ENCODE measurements around the gene DDX51.
"Not testable (repeated sequence)": the region's sequence is repeated elsewhere in the genome, so short reads cannot be mapped to it uniquely, and the experiment has no call there.

DDX51 gene

DNA sequence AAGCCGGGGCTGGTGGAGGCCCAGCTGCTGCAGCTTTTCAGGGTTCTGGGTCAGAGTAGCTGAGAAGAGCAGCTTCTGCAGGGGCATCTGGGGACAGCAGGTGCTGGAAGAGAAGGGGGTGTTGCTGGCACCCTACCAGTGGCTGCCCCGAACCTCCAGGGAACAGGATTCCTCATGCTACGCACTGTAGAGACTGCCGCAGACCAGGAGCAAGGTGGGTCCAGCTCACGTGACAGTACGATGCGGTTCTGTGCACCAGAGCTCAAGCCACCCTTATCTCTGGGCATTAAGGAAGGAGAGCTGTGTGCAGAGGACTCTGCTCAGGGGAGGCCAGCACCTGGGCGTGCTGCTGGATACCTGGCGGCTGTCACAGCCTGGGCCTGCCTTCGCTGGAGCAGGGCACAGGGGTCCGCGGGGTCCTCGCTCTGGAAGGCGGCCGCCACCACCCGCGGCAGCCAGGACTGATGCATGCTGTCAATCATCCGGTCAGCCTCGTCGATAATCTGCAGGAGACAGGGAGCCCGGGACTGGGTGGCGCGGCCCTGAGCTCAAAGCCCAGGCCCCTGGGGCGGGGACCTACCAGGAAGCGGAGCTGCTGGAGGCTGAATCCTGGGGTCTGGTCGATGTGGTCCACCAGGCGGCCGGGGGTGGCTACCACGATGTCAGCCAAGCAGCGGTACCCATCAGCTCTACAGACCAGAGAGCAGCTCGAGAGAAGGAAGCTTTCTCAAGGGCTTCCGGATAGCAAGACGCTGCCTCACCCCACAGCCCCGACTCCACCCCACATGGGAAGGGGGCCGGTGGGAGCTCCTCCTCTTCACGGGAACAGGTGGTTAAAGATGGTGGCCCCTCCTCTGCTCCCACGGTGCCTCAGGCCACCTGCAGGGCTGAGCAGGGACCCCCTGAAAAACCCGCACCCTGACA lies 2.9 kb downstream of the DDX51 start:
- no peak for DNase-seq (ENCODE audit: low read depth)

DNA sequence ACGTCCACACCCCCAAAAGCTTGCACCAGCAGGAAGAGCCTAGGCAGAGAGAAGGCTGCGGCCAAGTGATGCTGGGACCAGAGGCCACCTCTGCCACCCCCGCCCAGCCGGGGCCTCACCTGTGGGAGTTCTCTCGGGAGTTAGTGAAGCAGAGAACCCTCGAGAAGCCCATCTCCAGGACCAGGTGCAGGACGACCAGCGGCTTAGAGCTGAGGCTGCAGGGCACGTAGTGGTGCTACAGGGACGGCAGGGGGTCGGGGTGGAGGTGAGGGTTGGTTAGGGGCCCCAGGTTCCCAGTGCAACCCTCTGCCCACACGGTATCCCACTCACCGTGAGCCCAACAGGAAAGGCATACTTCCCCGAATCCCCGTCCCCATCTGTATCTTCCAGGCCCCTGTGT lies 3.6 kb downstream of the DDX51 start:
- DNase-seq (ENCODE audit: low read depth), result no peak

DNA sequence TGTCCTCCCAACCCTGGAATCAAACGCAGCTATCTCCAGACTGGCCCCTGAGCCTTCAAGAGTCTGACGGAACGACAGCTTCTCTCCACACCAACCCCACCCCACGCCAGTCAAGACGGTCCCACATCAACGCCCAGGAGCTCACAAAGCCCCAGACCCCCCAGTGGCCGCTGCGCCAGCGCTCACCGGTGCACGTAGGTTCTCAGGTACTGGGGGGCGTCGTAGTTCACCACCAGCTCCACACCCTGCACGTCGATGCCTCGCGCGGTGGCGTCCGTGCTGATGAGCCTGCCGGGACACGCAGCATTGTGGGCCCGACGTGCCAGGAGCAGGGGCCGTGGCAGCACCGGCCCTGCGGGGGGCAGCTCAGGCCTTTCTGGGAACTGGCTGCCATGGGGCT lies 4.2 kb downstream of the DDX51 start:
- DNase-seq (ENCODE audit: low read depth), result no peak

DNA sequence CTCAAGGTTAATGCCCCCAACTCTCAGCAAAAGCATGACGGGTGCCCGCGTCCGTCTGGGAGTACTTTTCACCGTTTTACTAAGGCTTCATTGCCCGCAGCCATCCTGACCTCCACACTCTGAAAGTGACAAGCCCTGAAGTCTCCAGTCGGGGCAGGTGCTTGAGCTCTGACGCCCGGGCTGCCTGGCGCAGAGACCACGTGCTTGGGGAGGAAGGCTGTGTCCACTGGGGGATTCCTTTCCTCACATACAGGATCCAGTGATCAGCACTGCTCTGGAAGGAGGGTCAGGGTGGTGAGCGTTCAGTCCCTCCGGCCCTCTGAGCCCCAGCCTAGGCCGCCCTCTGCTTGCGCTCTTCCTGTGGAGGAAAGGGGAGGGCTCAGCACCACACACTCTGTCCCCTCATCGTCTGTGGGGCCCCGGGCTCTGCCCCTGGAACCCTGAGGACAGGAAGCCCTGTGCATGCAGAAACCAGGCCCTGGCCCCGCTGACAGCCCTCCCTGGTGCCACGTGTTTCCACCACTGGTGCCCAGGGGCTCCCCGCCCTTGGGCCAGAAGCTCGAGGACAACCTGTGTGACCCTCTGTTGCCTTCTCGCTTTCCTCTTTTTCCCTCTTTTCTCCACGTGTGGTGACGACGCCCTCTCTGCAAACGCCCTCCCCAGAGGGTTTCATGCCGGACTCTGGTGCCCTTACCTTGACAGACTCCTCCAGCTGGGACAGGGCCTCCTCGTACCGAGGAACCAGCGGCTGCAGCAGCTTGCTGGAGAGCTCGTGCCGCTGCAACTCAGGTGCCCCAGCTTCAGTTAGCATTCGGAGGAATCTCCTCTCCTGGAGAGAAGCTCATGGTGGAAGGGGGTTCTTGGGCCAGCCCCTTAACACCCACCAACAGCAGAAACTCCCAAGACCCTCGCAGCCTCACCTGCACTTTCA lies 4.9 kb downstream of the DDX51 start:
- DNase-seq (ENCODE audit: low read depth), result no peak

DNA sequence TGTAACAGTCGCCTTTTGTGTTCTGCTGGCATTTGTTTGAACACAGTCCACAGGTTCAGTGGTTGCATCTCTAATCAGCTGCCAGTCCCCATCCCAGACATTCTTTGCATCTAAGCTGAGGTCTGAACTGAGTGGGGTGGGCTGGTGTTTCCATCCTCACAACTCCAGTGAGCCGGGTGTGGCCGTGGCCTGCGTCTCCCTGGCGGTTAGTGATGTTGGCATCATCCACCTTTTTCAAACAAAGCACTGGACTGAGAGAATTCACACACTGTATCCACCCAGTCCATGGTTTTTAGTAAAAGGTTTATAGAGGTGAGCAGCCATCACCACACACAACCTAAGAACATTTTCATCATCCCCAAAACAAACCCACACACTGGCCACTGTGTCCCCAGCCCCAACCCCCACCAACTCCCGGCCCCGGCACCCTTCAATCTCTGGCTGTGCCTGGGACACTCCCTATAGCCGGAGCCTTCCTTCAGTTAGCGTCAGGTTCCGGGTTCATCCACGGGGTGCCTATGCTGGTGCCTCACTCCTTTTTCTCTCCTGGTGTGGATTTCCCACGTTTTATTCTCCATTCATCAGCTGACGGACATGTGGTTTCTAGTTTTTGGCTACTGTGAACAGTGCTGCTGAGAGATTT lies 6.5 kb downstream of the DDX51 start:
- DNase-seq (ENCODE audit: low read depth), result no peak

DNA sequence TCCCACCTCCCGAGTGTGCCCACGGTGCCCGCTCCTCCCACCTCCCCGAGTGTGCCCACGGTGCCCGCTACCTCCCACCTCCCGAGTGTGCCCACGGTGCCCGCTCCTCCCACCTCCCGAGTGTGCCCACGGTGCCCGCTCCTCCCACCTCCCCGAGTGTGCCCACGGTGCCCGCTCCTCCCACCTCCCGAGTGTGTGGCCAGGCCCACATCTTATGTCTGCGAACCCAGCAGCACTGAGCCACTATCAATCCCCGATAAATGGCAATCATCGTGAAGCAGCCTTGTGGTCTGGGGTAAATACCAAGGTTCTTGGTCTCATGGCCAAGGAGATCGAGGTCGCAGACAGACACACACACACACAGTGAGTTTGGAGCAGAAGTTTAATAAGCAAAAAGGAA lies 7.9 kb downstream of the DDX51 start:
- DNase-seq (ENCODE audit: low read depth), result not testable (repeated sequence)

DNA sequence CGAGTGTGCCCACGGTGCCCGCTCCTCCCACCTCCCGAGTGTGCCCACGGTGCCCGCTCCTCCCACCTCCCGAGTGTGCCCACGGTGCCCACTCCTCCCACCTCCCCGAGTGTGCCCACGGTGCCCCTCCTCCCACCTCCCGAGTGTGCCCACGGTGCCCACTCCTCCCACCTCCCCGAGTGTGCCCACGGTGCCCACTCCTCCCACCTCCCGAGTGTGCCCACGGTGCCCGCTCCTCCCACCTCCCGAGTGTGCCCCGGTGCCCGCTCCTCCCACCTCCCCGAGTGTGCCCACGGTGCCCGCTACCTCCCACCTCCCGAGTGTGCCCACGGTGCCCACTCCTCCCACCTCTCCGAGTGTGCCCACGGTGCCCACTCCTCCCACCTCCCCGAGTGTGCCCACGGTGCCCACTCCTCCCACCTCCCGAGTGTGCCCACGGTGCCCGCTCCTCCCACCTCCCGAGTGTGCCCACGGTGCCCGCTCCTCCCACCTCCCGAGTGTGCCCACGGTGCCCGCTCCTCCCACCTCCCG lies 9.4 kb downstream of the DDX51 start:
- not testable (repeated sequence) for DNase-seq (ENCODE audit: low read depth)

DNA sequence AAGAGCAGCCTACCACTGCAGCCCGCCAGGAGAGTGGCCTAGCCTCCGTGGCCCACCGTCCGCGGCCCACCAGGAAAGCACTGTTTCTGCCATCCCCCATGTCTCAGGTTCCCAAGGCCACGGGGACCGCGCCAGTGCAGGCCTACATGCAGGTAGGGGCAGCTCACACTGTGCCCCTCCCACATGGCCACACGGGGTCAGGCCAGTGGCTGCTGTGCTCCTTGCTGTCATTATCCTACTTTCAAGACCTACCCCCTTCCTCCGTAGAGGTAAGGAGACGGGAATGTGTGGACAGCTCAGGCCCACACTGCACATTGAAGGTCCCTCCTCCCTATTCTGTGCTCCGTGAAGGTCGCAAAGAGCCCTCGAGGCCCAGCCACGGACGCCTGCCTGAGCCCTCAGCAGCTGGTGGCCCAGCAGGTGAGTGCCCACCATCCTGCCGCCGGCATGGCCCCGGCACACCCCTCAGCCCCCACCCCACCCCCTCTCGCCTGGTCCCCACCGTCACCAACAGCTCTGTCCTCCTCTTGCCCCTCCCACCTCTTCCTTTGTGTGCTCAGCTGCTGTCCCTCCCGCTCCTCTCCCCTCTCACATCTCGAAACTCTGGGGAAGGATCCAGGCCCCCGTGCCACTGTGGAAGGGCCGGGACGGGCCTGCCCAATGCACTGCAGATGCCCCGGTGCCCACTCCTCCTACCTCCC lies 10.0 kb downstream of the DDX51 start:
- DNase-seq (ENCODE audit: low read depth), result no peak

DNA sequence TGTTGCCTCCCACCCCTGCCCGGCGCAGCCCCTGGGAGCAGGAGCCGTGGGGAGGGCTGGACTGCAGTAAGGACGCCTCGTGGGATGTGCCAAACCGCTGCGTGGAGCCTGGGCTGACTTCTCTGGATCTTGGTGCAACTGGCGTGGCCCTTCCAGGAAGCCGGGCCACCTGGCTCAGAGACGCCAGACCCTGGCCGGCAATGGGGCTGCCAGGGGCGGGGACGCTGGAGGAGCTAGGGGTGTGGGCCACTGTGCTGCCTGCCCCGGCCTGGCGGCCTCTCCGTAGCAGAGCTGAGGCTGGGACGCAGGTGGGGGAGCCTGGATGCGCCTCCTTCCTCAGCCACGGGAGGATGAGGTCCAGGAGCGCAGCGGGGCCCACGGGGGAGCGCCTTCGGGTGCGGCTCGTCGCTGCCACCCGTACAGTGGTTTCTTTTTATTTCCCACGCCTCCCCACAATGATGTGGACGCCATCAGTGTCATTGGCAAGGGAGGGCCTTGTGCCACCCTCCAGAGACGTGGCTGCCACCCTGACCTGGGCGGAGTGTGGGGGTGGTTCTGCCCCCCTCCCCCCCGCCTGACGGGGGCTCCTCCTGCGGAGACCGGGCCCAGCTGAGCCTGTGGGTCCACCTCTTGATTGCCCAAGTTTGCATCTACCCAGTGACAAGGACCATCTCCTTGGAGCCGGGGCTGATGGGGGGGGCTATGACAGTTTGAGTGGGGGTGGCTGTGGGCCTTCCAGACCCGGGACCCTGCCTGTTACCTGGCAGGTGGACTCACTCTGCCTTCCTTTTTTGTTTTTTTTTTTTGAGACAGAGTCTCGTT lies 11.3 kb downstream of the DDX51 start:
- DNase-seq (ENCODE audit: low read depth), result no peak

DNA sequence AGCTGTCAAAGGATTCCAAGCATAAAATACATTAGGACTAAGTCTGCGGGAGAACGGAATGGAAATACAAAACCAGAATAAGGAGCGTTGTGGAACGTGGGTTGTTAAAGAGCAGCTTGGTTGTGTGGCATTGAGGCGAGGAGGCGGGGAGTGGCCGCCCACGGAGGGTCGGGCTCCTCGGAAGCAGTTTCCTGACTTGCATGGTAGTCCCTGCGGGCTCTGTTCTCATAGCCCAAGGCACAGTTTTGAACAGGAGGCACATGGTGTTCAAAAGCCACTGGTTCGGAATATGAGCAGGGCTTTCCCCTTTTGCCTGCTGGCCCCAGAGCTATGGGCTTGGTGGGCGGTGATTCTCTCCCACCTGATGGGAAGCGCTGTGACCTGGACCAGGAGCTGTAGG lies 12.2 kb downstream of the DDX51 start:
- no peak for DNase-seq (ENCODE audit: low read depth)

DNA sequence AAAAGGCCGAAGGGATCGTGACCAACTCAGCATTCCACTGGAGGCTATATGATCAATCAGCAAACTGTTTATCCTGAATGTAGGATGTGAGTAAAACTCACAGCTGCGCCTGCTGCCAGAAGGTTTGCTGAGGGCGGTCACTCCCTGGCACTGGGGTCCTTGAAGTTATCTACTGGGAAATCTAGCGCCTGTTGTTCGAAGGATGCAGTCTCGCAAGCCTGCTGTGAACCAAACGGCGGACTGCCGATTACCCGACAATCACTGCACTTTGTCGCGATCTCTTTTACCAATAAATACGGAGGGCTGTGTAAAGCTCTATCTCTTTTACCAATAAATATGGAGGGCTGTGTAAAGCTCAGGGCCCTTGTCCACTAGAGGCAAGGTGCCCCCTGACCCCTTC lies 12.9 kb downstream of the DDX51 start:
- no peak for DNase-seq (ENCODE audit: low read depth)

DNA sequence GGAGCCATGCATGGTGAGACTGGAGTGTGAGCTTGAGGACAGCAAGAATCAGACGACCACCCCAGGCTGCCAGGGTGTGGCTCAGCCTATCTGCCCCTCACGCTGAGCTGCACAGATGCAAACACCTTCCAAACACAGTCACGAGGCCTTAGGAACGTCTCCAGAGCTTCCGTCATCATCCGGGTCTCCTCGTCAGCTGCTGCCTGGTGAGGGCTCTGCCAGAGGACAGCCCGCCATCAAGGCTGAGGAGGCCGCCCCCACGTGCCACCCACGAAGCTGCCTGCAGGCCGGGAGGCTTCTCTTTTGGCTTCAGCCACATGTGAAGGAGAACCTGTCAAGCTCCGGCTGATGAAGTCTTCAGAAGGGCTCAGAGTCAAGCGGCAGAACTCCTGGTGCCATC lies 13.4 kb downstream of the DDX51 start:
- no peak for DNase-seq (ENCODE audit: low read depth)

DNA sequence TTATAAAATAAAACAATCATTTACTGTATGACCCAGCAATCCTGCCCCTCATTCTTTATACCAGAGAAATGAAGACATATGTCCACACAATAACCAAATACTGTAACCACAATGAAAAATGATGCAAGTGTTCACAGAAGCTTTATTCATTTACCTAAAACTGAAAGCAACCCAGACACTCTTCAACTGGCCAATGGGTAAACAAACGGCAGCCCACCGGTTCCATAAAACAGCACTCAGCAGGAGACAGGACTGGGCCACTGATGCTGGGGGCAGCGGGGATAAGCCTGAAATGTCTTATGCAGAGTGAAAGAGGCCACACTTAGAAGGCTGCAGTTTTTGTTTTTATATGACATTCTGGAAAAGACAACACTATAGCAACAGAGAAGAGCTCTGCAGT lies 15.1 kb downstream of the DDX51 start:
- no peak for DNase-seq (ENCODE audit: low read depth)

DNA sequence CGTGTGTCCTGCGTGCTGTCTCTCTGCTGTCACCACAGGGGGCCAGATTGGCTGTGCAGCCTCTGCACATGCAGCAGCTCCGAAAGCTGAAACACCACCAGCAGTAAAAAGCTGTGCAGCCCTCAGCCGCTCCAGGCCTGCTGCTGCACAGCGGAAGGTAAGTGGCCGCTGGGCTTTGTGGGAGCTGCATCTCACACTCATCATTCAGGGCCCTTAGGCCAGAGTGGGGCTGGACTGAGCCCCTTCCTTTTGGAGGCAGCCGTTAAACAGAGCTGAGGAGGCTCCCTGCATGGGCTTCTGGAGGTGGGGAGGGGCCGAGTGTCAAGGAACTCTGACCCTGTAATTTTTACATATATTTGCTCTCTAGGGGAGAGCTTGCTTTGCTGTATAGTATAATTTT lies 17.1 kb downstream of the DDX51 start:
- DNase-seq (ENCODE audit: low read depth), result no peak

DNA sequence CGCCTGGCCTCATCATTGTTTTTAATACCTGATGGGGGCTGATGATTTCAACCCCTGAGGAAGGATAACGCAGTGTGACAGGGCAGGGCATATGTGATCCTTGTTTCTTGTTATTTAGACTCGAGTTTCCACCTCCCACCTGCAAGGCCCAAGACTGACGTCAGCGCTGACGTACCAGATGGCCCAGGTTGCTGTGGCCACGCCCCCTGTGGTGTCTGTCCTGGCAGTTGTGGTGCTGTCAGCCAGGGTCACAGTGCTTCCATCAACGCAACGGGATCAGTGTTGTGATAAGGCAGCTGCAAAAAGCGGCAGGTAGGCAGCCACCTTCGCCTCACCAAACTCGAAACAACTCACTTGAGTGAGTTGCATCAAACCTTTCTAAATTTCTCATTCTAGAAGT lies 18.4 kb downstream of the DDX51 start:
- no peak for DNase-seq (ENCODE audit: low read depth)

DNA sequence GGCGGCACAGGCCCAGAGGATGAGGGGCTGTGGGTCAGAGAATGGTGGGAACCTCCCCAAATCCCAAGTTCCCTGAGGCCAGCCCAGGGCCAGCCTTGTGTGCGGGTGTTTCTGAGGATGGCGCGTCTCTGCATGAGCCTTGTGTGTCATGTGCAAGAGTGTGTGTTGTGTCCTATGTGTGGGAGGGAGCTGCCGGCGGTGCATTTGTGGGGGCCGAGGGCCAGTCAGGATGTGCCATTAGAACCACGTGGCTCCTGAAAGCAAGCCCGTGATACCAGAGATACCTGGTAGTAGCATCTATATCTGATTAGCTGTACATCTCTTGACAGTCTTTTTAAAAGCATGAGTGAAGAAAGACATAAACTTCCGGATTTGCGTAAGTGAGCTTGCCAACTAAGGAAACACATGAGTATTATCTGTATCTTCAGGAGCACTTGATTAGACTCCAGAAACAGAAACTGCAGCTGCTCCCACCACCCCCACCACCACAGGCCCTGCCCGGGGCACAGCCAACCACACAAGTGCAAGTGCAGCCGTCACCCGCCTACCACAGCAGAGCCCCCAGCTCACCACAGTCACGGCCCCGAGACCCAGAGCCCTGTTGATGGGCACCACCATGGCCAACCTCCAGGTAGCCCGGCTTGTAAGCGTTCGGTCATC lies 19.2 kb downstream of the DDX51 start:
- no peak for DNase-seq (ENCODE audit: low read depth)

DNA sequence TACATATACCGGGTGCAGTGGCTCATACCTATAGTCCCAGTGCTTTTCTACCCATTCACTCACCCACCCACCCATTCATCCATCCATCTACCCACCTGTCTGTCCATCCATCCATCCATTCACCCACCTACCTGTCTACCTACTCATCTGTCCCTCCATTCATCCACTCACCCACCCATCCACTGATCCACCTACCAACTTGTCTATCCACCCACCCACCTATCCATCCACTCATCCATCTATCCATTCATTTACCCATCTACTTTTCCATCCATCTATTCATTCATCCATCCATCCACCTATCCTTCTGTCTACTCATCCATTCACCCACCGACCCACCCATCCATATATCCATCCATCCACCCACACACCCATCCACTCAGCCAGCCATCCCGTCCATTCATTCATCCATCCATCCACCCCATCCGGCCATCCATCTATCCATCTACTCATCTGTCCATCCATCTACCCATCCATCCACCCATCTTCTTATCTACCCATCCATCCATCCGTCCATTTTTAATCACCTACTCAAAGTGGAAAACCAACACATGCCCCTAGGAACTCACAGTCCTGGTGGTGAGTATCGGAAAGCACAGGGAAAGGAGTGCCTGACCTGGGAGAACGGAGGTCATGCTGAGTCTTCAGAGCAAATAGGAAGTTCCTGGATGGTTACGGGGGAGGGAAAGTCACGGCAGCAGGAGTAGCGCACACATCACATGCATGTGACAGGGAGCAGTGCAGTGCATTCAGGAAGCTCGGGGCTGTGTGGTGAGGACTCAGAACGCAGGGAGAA lies 20.0 kb downstream of the DDX51 start:
- DNase-seq (ENCODE audit: low read depth), result no peak

DNA sequence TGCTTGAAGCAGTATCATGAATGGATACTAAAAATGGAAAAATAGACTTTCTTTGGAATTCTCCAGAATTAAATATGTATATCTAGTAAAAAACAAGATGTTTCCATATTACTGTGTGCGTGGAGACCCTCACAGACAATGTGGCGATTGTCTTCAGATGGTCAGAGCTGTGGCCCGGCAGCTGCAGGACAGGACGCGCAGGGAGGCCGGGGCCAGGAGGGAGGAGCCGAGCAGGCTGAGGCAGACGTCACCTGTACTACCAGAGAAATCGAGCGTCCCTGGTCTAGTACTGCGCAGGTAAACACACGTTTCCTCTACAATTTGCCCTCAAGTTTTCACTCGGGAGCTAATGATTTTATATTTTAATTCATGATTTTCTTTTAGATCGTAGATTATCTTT lies 22.8 kb downstream of the DDX51 start:
- DNase-seq (ENCODE audit: low read depth), result no peak

DNA sequence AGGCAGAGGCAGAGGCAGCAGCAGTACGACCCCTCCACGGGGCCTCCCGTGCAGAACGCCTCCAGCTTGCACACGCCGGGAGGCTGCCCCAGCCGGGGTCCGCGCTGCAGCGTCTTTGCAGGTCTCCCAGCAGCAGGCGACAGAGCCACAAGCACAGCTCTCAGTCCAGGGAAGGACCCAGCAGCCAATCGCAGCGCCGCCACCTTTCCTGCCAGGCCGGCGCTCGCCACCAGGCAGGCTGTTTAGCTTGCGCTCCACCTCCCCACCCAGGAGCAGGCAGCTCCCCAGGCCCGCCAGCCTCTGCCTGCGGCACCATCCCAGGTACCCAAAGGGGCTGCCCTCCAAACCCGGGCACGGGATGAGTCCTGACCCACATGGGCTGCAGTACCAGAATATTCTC lies 25.2 kb downstream of the DDX51 start:
- no peak for DNase-seq (ENCODE audit: low read depth)

DNA sequence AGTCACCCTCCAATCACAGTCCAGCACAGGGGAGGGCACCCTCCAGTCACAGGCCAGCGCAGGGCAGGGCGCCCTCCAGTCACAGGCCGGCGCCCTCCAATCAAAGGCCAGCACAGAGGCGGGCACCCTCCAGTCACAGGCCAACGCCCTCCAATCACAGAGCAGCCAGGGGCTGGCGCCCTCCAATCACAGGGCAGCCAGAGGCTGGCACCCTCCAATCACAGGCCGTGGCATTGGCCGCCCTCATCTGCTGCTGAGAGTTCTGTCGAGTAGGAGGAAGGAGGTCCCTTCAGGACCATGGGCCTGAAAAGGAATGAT lies 26.6 kb downstream of the DDX51 start:
- no peak for DNase-seq (ENCODE audit: low read depth)
